Parietal lobe (tissue), 1 donor: ENCODE data around the gene CTXND1. TPM values are rescaled to one million over a fixed set of nuclear protein-coding genes. Genes with fewer than 3 reads are reported as not detected.

Source experiments
- total RNA-seq: library from RNA; depleted of rRNA; stranded (reverse); fragments of >200 nt; gene quantifications from one replicate; pipeline ENCODE4 v1.2.3, GENCODE V29; 2014

Gene CTXND1
- total RNA-seq = 0.63 TPM

DNA sequence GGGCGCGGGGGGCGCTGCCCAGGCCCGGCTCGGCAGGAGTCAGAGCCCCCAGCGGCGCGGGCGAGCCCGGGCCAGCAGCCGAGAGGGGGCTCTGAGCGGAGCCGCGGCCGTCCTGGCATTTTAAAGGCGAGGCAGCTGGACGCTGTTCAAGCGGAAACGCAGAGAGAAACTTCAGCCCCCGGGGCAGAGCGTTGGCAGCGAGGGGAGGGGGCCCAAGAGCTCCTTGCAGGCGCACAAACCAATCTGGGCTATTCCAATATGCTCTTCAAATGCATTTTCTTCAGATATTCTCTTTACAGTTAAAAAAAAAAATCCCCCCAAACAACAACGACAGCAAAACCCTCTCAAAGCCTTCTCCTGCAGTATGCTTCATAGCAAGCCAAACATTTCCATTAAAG lies at the start of gene CTXND1:
CTXND1 (minus strand) TSS at position 93 of the 398 bp plus-strand sequence. CDS start 50,264 bp downstream, outside the sequence.

DNA sequence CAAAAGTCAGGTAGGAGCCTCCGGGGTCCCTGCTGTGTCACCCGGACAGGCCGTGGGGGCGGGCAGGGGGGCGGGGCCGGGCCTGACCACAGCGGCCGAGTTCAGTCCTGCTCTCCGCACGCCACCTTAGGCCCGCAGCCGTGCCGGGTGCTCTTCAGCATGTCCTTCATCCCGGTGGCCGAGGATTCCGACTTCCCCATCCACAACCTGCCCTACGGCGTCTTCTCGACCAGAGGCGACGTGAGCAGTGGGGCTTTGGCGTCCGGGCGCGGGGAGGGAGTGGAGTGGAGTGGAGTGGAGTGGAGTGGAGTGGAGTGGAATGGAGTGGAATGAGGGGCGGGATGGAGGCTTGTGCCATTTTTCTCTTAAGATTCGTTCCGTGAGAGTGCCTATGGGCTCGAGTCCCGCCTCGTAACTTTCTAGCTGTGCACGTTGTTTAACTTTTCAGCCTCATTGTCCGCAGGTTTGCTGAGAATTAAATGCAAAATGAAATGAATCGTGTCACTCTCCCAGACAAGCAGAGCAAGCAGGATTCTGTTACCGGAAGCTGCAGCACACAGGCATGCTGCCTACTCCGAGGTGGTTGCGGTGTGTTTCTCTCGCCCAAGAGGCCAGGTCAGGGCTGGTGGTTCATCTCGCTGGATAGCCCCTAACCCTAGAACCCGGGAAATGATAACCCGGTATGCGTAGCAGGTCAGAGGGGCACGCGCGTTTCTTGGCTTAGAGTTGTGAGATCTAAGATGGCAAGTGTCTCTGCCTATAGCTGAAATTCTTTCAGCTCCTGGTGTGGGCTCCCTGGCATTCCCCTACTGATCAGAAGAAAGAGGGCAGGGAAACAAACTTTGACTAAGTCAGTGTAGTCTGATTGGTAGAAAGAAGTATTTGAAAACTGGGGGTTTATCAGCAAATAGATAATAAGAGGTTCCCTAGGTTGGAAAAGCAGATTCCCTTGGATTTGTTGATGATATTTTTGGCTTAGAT lies 98.8 kb downstream of the CTXND1 start, which contains the start of gene FAH:
FAH (plus strand) TSS at position 104 of the 981 bp plus-strand sequence; CDS start at position 160, 56 bp downstream.

Other genes with a start within 250 kb of the CTXND1 start
- gene ZFAND6, start 192.5 kb downstream of the CTXND1 start, total RNA-seq = 88.0 TPM
- 2.8 TPM for gene FAH, start 99.2 kb downstream of the CTXND1 start, total RNA-seq
- 69.2 TPM for gene ARNT2, start 152.2 kb upstream of the CTXND1 start, total RNA-seq